HepG2 (cell line): Measurements from ENCODE around the gene OSGIN1.

Experiments used
- CTCF ChIP-seq: sonication (generic); formaldehyde crosslinking; IDR thresholded peaks from 2 replicates; pipeline ENCODE4 v1.5.0; 2020; ENCODE audit warnings: mild to moderate bottlenecking, missing genetic modification reagents, moderate library complexity
- JUNB ChIP-seq: sonication (generic); formaldehyde crosslinking; IDR thresholded peaks from 2 replicates; pipeline ENCODE4 v1.8.0; 2022; ENCODE audit warnings: missing genetic modification reagents, mild to moderate bottlenecking, borderline replicate concordance

DNA sequence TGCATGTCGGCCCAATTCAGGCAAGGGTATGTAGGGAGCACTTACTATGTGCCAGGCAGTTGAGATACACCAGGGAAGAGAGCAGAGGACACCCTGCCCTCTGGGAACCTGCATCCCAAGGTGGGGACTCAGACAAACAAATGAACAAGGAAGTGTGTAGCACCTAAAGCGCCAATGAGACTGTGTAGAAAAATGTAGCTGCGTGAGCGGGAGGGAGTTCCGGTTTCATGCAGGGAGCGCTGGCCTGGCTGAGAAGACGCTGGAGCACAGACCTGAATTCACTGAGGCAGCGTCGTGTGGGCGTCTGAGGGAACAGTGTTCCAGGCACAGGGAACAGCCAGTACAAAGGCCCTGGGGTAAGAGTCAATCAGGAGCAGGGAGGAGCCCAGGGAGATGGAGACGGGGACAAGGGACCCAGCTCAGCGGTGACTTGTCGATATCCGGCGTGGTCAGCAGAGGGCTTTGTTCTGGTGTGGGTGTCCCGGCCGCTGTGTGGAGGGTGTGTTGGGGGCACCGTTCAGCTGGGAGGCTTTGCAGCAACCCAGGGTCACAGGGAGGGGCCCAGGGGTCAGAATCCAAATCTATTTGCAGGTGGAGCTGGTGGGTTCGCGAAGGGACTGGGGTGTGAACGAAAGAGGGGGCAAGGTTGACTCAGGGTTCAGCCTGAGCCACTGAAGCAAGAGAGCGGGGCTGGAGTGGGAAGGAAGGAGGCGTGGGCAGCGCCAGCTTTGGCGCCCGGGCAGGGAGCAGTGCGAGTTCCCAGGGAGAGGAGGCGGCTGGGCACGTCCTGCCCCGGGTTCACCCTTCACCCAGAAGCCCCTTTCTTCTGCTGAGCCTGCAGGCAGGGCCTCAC is 17.8 kb upstream of the OSGIN1 start:
- TF ChIP-seq CTCF (CRISPR knock-in tag) (peak; percentile 23; the same call in 1 of the 2 replicates), JUNB (CRISPR knock-in tag) (no peak)
